Measurements from ENCODE around the gene LYZL4.

Gene LYZL4

GRCh38 chr3:42410370-42411131 is at the start of gene LYZL4:
Gene LYZL4, minus strand, starts transcription at chr3:42410610. Its CDS starts 3,359 bp downstream, at chr3:42407251.
- DNase-seq = no peak

GRCh38 chr3:42459151-42459550 is 48.7 kb upstream of the LYZL4 start:
- no peak for DNase-seq

GRCh38 chr3:42456211-42456610 is 45.8 kb upstream of the LYZL4 start:
- no peak for DNase-seq

GRCh38 chr3:42451546-42452230 is 41.3 kb upstream of the LYZL4 start:
- DNase-seq = no peak

- DNase-seq = no peak
Measured at GRCh38 chr3:42451116-42451515, 40.7 kb upstream of the LYZL4 start.

GRCh38 chr3:42450567-42450966 is 40.2 kb upstream of the LYZL4 start:
- DNase-seq = no peak

GRCh38 chr3:42447481-42447880 is 37.1 kb upstream of the LYZL4 start:
- DNase-seq = no peak

- no peak for DNase-seq
Measured at GRCh38 chr3:42446111-42447050, 36.0 kb upstream of the LYZL4 start.

GRCh38 chr3:42443819-42444436 is 33.5 kb upstream of the LYZL4 start:
- DNase-seq = peak; percentile 26

- no peak for DNase-seq
Measured at GRCh38 chr3:42443292-42443691, 32.9 kb upstream of the LYZL4 start.

GRCh38 chr3:42442640-42443039 is 32.2 kb upstream of the LYZL4 start:
- DNase-seq = no peak

- peak; percentile 15 for DNase-seq
Measured at GRCh38 chr3:42441791-42442190, 31.4 kb upstream of the LYZL4 start.

- DNase-seq = no peak
Measured at GRCh38 chr3:42440924-42441323, 30.5 kb upstream of the LYZL4 start.

- no peak for DNase-seq
Measured at GRCh38 chr3:42439261-42440115, 29.1 kb upstream of the LYZL4 start.

GRCh38 chr3:42438758-42439157 is 28.3 kb upstream of the LYZL4 start:
- no peak for DNase-seq

- no peak for DNase-seq
Measured at GRCh38 chr3:42438193-42438592, 27.8 kb upstream of the LYZL4 start.

- DNase-seq = no peak
Measured at GRCh38 chr3:42434777-42435380, 24.5 kb upstream of the LYZL4 start.

GRCh38 chr3:42432485-42432884 is 22.1 kb upstream of the LYZL4 start:
- DNase-seq = no peak

GRCh38 chr3:42430781-42431532 is 20.5 kb upstream of the LYZL4 start:
- DNase-seq = no peak

- no peak for DNase-seq
Measured at GRCh38 chr3:42428830-42429229, 18.4 kb upstream of the LYZL4 start.
